ENCODE measurements around the gene CTIF. TPM values are rescaled to one million over a fixed set of nuclear protein-coding genes. Genes with fewer than 3 reads are reported as not detected.
A peak's percentile ranks its signal among the peaks of the same experiment; 100 is the strongest.

CTIF gene
- total RNA-seq, 2 donors from 2014 or later: 4.6 to 4.7 TPM

GRCh38 chr18:48672671-48673340, 134.0 kb downstream of the CTIF start:
- DNase-seq (no peak), ATAC-seq (replicated peaks in 1 of 2) (no peak)
- peaks cover 2 to 5% of the 10 kb centered on the region in 2 donors for H3K36me3 Mint-ChIP-seq (ENCODE audit: insufficient read depth in 2 of 2)
- H3K4me3 Mint-ChIP-seq: no peak overlapping the region
- no peaks in the 10 kb centered on the region for H3K27me3 Mint-ChIP-seq (ENCODE audit: low read depth)
- no peaks in the 10 kb centered on the region for H3K4me1 Mint-ChIP-seq (ENCODE audit: low read depth)
- H3K9me3 Mint-ChIP-seq: peaks cover 4 to 5% of the 10 kb centered on the region in 2 donors
- no peak overlapping the region for H3K27ac Mint-ChIP-seq

- DNase-seq (no peak), ATAC-seq (replicated peaks in 1 of 2) (no peak)
- H3K4me3 Mint-ChIP-seq: no peak overlapping the region
- H3K4me1 Mint-ChIP-seq (ENCODE audit: low read depth): no peaks in the 10 kb centered on the region
- peaks cover 2 to 5% of the 10 kb centered on the region in 2 donors for H3K36me3 Mint-ChIP-seq (ENCODE audit: insufficient read depth in 2 of 2)
- H3K27me3 Mint-ChIP-seq (ENCODE audit: low read depth): no peaks in the 10 kb centered on the region
- H3K27ac Mint-ChIP-seq: no peak overlapping the region
- peaks cover 4 to 5% of the 10 kb centered on the region in 2 donors for H3K9me3 Mint-ChIP-seq
Measured at GRCh38 chr18:48673456-48673852, 134.6 kb downstream of the CTIF start.

GRCh38 chr18:48673853-48674721, 135.3 kb downstream of the CTIF start:
- ATAC-seq (replicated peaks in 1 of 2): no peak
- Mint-ChIP-seq H3K27ac (no peak overlapping the region), H3K4me1 (ENCODE audit: low read depth) (no peaks in the 10 kb centered on the region)

GRCh38 chr18:48674758-48675351, 136.0 kb downstream of the CTIF start:
- Mint-ChIP-seq H3K4me3 (no peak overlapping the region), H3K36me3 (ENCODE audit: insufficient read depth in 2 of 2) (peaks cover 2 to 5% of the 10 kb centered on the region in 2 donors), H3K27me3 (ENCODE audit: low read depth) (no peaks in the 10 kb centered on the region), H3K9me3 (peaks cover 4 to 5% of the 10 kb centered on the region in 2 donors), H3K4me1 (ENCODE audit: low read depth) (no peaks in the 10 kb centered on the region), H3K27ac (no peak overlapping the region)
- DNase-seq (no peak), ATAC-seq (replicated peaks in 1 of 2) (peak; percentile 13 to 30)

More at GRCh38 chr18:48673853-48674721, 135.3 kb downstream of the CTIF start:
- Mint-ChIP-seq H3K36me3 (ENCODE audit: insufficient read depth in 2 of 2) (peaks cover 2 to 5% of the 10 kb centered on the region in 2 donors), H3K9me3 (peaks cover 4 to 5% of the 10 kb centered on the region in 2 donors), H3K4me3 (no peak overlapping the region), H3K27me3 (ENCODE audit: low read depth) (no peaks in the 10 kb centered on the region)
- no peak for DNase-seq

GRCh38 chr18:48675352-48675761, 136.5 kb downstream of the CTIF start:
- H3K4me3 Mint-ChIP-seq: no peak overlapping the region
- H3K36me3 Mint-ChIP-seq (ENCODE audit: insufficient read depth in 2 of 2): peaks cover 2 to 5% of the 10 kb centered on the region in 2 donors
- no peaks in the 10 kb centered on the region for H3K4me1 Mint-ChIP-seq (ENCODE audit: low read depth)
- peak; percentile 79 to 87 for DNase-seq
- H3K9me3 Mint-ChIP-seq: peaks cover 4 to 5% of the 10 kb centered on the region in 2 donors
- no peaks in the 10 kb centered on the region for H3K27me3 Mint-ChIP-seq (ENCODE audit: low read depth)
- peak; percentile 94 to 95 for ATAC-seq (replicated peaks in 1 of 2)
- no peak overlapping the region for H3K27ac Mint-ChIP-seq

- no peak overlapping the region for H3K4me3 Mint-ChIP-seq
- DNase-seq: no peak
- no peak overlapping the region for H3K27ac Mint-ChIP-seq
- no peak for ATAC-seq (replicated peaks in 1 of 2)
- H3K4me1 Mint-ChIP-seq (ENCODE audit: low read depth): no peaks in the 10 kb centered on the region
- H3K9me3 Mint-ChIP-seq: peaks cover 4 to 5% of the 10 kb centered on the region in 2 donors
- H3K36me3 Mint-ChIP-seq (ENCODE audit: insufficient read depth in 2 of 2): peaks cover 2 to 5% of the 10 kb centered on the region in 2 donors
- H3K27me3 Mint-ChIP-seq (ENCODE audit: low read depth): no peaks in the 10 kb centered on the region
Measured at GRCh38 chr18:48675912-48676311, 137.1 kb downstream of the CTIF start.

- H3K4me3 Mint-ChIP-seq: no peak overlapping the region
- H3K27me3 Mint-ChIP-seq (ENCODE audit: low read depth): no peaks in the 10 kb centered on the region
- ATAC-seq (replicated peaks in 1 of 2): no peak
Measured at GRCh38 chr18:48676346-48676745, 137.5 kb downstream of the CTIF start.

GRCh38 chr18:48676756-48677368, 138.0 kb downstream of the CTIF start:
- ATAC-seq (replicated peaks in 1 of 2): peak; percentile 51 to 56
- H3K27me3 Mint-ChIP-seq (ENCODE audit: low read depth): no peaks in the 10 kb centered on the region
- no peaks in the 10 kb centered on the region for H3K9me3 Mint-ChIP-seq
- no peak overlapping the region for H3K27ac Mint-ChIP-seq
- H3K36me3 Mint-ChIP-seq (ENCODE audit: insufficient read depth in 2 of 2): no peaks in the 10 kb centered on the region
- H3K4me3 Mint-ChIP-seq: no peak overlapping the region
- DNase-seq: peak; percentile 72 to 78
- H3K4me1 Mint-ChIP-seq (ENCODE audit: low read depth): no peaks in the 10 kb centered on the region

More at GRCh38 chr18:48676346-48676745, 137.5 kb downstream of the CTIF start:
- Mint-ChIP-seq H3K36me3 (ENCODE audit: insufficient read depth in 2 of 2) (peaks cover 1 to 4% of the 10 kb centered on the region in 2 donors), H3K4me1 (ENCODE audit: low read depth) (no peaks in the 10 kb centered on the region), H3K9me3 (peaks cover 4% of the 10 kb centered on the region in 2 donors), H3K27ac (no peak overlapping the region)
- DNase-seq: no peak

- no peaks in the 10 kb centered on the region for H3K36me3 Mint-ChIP-seq (ENCODE audit: insufficient read depth in 2 of 2)
- no peak overlapping the region for H3K27ac Mint-ChIP-seq
- H3K4me1 Mint-ChIP-seq (ENCODE audit: low read depth): no peaks in the 10 kb centered on the region
- no peaks in the 10 kb centered on the region for H3K27me3 Mint-ChIP-seq (ENCODE audit: low read depth)
- no peak for DNase-seq
- ATAC-seq (replicated peaks in 1 of 2): no peak
- H3K9me3 Mint-ChIP-seq: no peaks in the 10 kb centered on the region
- H3K4me3 Mint-ChIP-seq: no peak overlapping the region
Measured at GRCh38 chr18:48678237-48679115, 139.6 kb downstream of the CTIF start.

GRCh38 chr18:48679236-48679635, 140.4 kb downstream of the CTIF start:
- H3K27ac Mint-ChIP-seq: no peak overlapping the region
- H3K36me3 Mint-ChIP-seq (ENCODE audit: insufficient read depth in 2 of 2): no peaks in the 10 kb centered on the region
- no peaks in the 10 kb centered on the region for H3K4me1 Mint-ChIP-seq (ENCODE audit: low read depth)
- H3K27me3 Mint-ChIP-seq (ENCODE audit: low read depth): no peaks in the 10 kb centered on the region
- no peak for ATAC-seq (replicated peaks in 1 of 2)
- no peaks in the 10 kb centered on the region for H3K9me3 Mint-ChIP-seq
- DNase-seq: no peak
- no peak overlapping the region for H3K4me3 Mint-ChIP-seq

- no peak overlapping the region for H3K27ac Mint-ChIP-seq
- ATAC-seq (replicated peaks in 1 of 2): no peak
- no peak for DNase-seq
- H3K27me3 Mint-ChIP-seq (ENCODE audit: low read depth): no peaks in the 10 kb centered on the region
- H3K4me3 Mint-ChIP-seq: no peak overlapping the region
- H3K36me3 Mint-ChIP-seq (ENCODE audit: insufficient read depth in 2 of 2): no peaks in the 10 kb centered on the region
- no peaks in the 10 kb centered on the region for H3K9me3 Mint-ChIP-seq
- H3K4me1 Mint-ChIP-seq (ENCODE audit: low read depth): no peaks in the 10 kb centered on the region
Measured at GRCh38 chr18:48680339-48681250, 141.8 kb downstream of the CTIF start.
